ENCODE data around the gene TMEM212.

The TMEM212 gene

DNA sequence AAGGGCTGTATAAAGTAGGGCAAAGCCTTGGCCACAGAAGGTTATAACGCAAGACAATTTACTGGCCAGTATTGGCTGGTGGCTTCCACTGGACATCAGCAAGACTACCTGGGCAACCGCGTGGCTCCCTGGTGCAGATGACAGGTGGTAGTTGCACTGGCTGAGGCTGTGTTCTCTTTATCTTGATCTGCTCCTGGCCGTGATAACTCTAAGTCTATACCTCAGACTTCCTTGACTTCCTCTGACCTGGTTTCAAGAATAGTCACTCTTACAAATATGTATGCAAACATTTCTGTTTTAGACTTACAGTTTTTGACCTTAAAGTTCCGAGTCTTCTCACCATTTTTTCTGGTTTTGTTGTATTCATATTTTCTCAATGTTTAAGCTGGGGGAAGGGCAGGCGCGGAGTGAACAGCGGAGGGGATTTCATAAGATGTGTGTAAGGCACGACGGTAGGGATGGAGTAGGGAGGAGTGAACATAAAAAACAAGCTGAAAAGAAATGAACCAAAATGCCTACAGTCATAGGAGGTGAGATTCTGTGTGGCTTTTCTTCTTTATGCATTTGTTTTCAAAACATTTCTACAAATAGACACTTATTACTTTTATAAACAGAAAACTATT is 15.2 kb upstream of the TMEM212 start:
- DNase-seq (ENCODE audit: low read depth): no peak
- TF ChIP-seq, protein P1, sequence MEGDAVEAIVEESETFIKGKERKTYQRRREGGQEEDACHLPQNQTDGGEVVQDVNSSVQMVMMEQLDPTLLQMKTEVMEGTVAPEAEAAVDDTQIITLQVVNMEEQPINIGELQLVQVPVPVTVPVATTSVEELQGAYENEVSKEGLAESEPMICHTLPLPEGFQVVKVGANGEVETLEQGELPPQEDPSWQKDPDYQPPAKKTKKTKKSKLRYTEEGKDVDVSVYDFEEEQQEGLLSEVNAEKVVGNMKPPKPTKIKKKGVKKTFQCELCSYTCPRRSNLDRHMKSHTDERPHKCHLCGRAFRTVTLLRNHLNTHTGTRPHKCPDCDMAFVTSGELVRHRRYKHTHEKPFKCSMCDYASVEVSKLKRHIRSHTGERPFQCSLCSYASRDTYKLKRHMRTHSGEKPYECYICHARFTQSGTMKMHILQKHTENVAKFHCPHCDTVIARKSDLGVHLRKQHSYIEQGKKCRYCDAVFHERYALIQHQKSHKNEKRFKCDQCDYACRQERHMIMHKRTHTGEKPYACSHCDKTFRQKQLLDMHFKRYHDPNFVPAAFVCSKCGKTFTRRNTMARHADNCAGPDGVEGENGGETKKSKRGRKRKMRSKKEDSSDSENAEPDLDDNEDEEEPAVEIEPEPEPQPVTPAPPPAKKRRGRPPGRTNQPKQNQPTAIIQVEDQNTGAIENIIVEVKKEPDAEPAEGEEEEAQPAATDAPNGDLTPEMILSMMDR (IDR thresholded peaks at IDR 0.05; ENCODE audit: insufficient read depth, low read depth, low read length, missing control alignments): no peak
- H3K4me3 ChIP-seq (ENCODE audit: low read length): no peak overlapping the region

DNA sequence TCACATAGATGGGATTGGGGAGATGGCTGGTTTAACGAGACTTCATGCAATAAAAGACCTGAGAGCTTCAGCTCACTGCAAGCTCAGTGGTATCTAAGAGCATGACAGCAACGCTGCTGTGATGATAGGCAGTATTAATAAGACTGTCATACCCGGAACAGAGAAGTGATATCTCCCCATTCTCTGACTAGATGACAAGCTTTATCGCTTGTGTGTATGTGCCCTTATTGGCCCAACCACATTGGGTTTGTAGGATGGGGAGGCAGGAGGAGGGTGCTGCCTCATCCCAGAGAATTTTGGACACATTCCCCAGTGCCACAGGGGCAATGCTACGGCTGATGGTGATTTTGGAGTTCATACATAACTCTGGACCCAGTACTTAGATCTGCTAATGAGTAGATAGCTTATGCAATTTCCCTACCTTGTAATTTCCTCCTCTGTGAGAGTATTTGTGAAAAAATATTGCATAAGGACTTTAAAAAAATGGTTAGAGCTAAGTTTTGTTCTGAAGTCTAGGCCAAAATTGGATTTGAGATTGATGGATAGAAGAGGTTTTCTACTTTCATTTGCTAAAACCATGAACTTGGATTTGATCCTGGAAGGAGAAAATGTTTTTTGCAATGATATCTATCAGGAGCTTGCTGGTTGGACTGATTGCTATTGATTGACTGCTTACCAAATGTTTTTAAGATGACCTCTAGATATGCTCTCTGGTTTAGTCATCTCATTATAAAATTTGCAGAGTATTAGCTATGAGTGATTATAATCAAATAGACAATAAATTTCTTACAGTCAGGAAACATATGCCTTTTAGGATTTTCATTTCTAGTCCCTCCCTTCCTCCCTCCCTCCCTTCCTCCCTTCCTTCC is 14.0 kb upstream of the TMEM212 start:
- DNase-seq (ENCODE audit: low read depth): no peak
- TF ChIP-seq, protein P1 (IDR thresholded peaks at IDR 0.05; ENCODE audit: insufficient read depth, low read depth, low read length, missing control alignments): no peak
- H3K4me3 ChIP-seq (ENCODE audit: low read length): no peak overlapping the region

DNA sequence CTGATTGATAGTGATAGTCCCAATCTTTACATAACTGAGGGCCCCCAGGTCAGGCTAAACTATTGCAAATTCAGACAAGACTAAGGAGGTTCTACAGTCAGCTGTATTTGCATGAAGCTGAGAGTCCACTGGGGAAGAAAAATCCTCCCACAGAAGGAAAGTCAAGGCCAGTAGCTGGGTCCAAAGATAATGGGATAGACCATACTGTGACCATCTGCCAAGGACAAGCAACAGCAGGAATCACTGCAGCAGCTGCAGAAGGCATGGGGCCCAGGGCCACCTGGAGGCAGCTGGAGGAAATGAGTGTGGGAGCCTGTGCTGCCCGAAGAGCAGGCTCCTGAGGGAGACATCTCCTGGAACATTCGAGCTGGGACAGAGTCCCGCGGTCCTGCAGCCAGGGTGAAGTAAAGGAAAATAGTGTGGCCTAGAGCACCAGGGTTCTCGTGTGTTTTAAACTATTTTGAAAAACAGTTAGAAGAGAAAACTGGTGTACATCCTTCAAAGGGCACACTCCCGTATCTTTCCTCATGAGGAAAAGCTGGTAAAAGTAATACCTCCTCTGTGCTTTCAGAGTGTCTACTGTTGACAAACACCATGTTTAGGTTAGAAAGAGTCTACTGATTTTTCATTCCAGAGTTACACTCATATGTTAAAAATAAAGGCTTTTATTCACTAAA is 13.2 kb upstream of the TMEM212 start:
- TF ChIP-seq, protein P1 (IDR thresholded peaks at IDR 0.05; ENCODE audit: insufficient read depth, low read depth, low read length, missing control alignments): peak; percentile 96
- H3K4me3 ChIP-seq (ENCODE audit: low read length): no peak overlapping the region
- peak; percentile 82 for DNase-seq (ENCODE audit: low read depth)

DNA sequence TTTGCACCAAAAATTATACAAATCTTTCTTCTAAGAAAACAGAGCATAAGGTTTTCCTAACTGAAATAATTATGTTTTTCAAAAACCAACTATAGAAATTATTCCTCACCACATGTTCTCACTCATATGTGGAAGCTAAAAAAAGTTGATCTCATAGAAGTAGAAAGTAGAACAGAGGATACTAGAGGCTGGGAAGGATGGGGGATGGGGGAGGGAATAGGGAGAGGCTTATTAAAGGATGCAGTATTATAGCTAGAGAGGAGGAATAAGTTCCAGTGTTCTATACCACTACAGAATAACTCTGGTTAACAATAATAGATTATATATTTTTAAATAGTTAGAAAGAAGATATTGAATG is 12.7 kb upstream of the TMEM212 start:
- DNase-seq (ENCODE audit: low read depth): no peak
- TF ChIP-seq, protein P1 (IDR thresholded peaks at IDR 0.05; ENCODE audit: insufficient read depth, low read depth, low read length, missing control alignments): no peak
- no peak overlapping the region for H3K4me3 ChIP-seq (ENCODE audit: low read length)

DNA sequence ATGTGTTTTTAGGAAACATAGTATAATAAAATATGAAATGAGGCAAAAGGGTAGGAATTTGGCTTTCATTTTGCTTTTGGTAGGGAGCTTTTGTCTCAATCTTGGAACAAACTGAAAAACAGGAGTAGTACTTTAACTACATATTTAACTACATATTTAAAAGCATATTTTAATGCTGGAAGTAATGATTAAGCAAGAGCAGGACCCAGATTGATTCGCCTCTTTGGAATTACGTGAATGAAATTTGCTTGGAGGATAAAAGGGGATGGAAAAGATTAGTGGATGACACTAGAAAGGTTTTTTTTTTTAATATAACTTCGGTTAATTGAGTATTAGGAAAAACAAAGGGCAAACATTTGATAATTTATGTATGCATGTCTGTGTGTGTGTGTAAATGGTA is 11.2 kb upstream of the TMEM212 start:
- H3K4me3 ChIP-seq (ENCODE audit: low read length): no peak overlapping the region
- TF ChIP-seq, protein P1 (IDR thresholded peaks at IDR 0.05; ENCODE audit: insufficient read depth, low read depth, low read length, missing control alignments): no peak
- DNase-seq (ENCODE audit: low read depth): no peak

DNA sequence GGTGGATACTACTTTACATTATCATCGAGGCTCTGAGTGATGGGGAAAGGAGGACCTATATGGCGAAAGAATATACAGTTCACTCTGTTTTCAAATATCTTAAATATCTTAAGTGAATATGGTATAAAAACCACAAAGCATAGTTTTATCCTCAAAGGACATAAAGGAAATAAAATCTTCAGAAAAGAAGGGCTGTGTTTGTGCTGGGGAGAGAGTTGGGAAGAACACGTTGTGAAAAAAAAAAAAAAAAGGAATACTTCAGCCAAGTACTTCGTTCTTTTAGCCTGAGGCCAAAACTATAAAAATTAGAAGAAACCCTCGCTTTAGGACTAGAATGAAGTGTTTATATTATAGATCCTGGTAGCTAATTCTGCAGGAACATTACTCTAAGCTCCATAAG is 10.2 kb upstream of the TMEM212 start:
- DNase-seq (ENCODE audit: low read depth): no peak
- TF ChIP-seq, protein P1 (IDR thresholded peaks at IDR 0.05; ENCODE audit: insufficient read depth, low read depth, low read length, missing control alignments): no peak
- H3K4me3 ChIP-seq (ENCODE audit: low read length): no peak overlapping the region
